Left ventricle myocardium inferior (tissue), 1 donor: Measurements from ENCODE around the gene DNM3. TPM values are rescaled to one million over a fixed set of nuclear protein-coding genes. Genes with fewer than 3 reads are reported as not detected.

Experiments used
- DNase-seq: peaks from one replicate; pipeline ENCODE4 v3.0.0-alpha.2; 2020
- H3K27ac ChIP-seq: fragments of 200-600 bp; replicated peaks from 2 replicates; pipeline ENCODE4 v1.8.0; 2021
- H3K27me3 ChIP-seq: fragments of 200-600 bp; 2 replicates; pipeline ENCODE4 v1.8.0; 2021; ENCODE audit warnings: low read depth
- H3K36me3 ChIP-seq: fragments of 200-600 bp; 2 replicates; pipeline ENCODE4 v1.8.0; 2021
- H3K4me1 ChIP-seq: fragments of 200-600 bp; 2 replicates; pipeline ENCODE4 v1.8.0; 2021
- H3K4me3 ChIP-seq: fragments of 200-600 bp; 2 replicates; pipeline ENCODE4 v1.8.0; 2021; ENCODE audit warnings: mild to moderate bottlenecking, moderate library complexity
- H3K9me3 ChIP-seq: fragments of 200-600 bp; replicated peaks from 2 replicates; pipeline ENCODE4 v1.8.0; 2021
- intact Hi-C: fragments of 100-400 bp; cut with micrococcal nuclease; formaldehyde crosslinking; loops from one replicate; pipeline ENCODE4 v1.11.0; 2022
- total RNA-seq: library from RNA; stranded (reverse); fragmentation: NEBNext Ultra II Directional; extraction: Animal tissue kit (Norgen Biotek cat#: 25700); gene quantifications from one replicate; pipeline ENCODE4 v1.2.1, GENCODE V29; 2021
- TF ChIP-seq, protein P1 (sequence below): fragments of 200-600 bp; IDR thresholded peaks from 2 replicates; pipeline ENCODE4 v1.8.0; 2021; ENCODE audit warnings: antibody characterized with exemption, mild to moderate bottlenecking, borderline replicate concordance
- donor health status: DM: no; HTN: yes; CAD: no; lungs with severe emphysema.

The DNM3 gene
- total RNA-seq, 1 donor from 2014 or later: 1.2 TPM

DNA sequence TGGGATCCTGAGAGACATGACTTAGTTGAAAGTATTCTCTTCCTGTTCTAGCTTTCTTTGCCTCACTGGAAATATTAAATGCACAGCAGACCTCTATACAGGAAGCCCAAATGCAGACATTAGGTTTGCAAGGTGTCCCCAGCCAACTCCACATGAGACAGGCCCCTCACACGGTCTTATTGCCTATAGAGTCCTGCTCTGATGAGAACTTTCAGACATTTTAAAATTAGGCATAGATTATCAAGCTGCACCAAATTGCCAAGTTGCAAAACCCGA is 327.2 kb downstream of the DNM3 start:
- no peaks in the 10 kb centered on the region for H3K27me3 ChIP-seq
- peak overlapping the region; percentile 74 for H3K27ac ChIP-seq
- H3K4me1 ChIP-seq: peaks cover 29% of the 10 kb centered on the region
- no peak overlapping the region for H3K4me3 ChIP-seq
- H3K36me3 ChIP-seq: no peaks in the 10 kb centered on the region
- H3K9me3 ChIP-seq: no peaks in the 10 kb centered on the region
- intact Hi-C loops: no loop called here
- TF ChIP-seq, protein P1, sequence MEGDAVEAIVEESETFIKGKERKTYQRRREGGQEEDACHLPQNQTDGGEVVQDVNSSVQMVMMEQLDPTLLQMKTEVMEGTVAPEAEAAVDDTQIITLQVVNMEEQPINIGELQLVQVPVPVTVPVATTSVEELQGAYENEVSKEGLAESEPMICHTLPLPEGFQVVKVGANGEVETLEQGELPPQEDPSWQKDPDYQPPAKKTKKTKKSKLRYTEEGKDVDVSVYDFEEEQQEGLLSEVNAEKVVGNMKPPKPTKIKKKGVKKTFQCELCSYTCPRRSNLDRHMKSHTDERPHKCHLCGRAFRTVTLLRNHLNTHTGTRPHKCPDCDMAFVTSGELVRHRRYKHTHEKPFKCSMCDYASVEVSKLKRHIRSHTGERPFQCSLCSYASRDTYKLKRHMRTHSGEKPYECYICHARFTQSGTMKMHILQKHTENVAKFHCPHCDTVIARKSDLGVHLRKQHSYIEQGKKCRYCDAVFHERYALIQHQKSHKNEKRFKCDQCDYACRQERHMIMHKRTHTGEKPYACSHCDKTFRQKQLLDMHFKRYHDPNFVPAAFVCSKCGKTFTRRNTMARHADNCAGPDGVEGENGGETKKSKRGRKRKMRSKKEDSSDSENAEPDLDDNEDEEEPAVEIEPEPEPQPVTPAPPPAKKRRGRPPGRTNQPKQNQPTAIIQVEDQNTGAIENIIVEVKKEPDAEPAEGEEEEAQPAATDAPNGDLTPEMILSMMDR: no peak
- no peak for DNase-seq

DNA sequence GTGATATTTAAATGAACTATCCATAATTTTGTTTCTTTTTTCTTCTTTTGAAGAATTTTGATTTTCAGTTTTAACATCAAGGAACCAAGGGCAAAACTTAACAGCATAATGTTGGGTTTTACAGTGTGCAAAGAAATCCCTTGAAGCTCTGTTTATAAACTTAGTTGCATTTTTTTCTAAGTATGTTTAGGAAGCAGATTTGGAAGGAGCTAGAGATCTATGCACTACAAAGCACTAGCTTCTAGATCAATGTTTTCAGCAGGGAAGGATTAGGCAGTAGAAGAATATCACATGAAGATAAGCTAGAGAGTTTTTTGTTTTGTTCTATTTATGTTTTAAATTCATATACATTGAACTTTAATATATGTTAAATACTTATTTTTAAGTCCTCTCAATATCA is 328.5 kb downstream of the DNM3 start:
- H3K4me3 ChIP-seq: no peak overlapping the region
- peaks cover 21% of the 10 kb centered on the region for H3K4me1 ChIP-seq
- H3K27me3 ChIP-seq: no peaks in the 10 kb centered on the region
- TF ChIP-seq, protein P1: no peak
- DNase-seq: no peak
- H3K9me3 ChIP-seq: no peaks in the 10 kb centered on the region
- H3K27ac ChIP-seq: no peak overlapping the region
- H3K36me3 ChIP-seq: no peaks in the 10 kb centered on the region
- intact Hi-C loops: no loop called here

DNA sequence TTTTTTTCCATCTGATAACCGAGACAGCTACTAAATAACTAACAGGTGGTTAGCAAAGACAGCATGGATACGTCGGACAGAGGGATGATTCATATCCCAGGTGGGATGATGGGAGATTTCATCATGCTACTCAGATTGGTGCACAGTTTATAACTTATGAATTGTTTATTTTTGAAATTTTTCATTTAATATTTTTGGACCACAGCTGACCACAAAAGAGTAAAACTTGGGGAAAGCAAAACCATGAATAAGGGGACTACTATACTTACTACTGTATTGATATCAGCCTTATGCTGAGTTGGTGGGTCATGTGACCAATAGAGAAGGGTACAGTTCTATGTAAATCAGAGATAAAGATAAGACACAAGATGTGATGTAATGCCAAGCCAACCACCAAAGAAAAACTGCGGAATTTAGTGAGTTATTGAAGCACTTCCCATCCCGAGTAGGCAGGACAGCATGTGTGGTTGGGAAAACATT is 331.1 kb downstream of the DNM3 start:
- Histone ChIP-seq H3K36me3 (no peaks in the 10 kb centered on the region), H3K9me3 (no peaks in the 10 kb centered on the region), H3K4me3 (no peak overlapping the region), H3K27me3 (no peaks in the 10 kb centered on the region), H3K4me1 (peaks cover 17% of the 10 kb centered on the region), H3K27ac (no peak overlapping the region)
- intact Hi-C loops: no loop called here
- TF ChIP-seq, protein P1: no peak
- DNase-seq: no peak

- Histone ChIP-seq H3K4me3 (no peak overlapping the region), H3K4me1 (peaks cover 23% of the 10 kb centered on the region), H3K36me3 (no peaks in the 10 kb centered on the region), H3K27ac (no peak overlapping the region), H3K27me3 (no peaks in the 10 kb centered on the region), H3K9me3 (no peaks in the 10 kb centered on the region)
- intact Hi-C loops: no loop called here
- TF ChIP-seq, protein P1: no peak
- no peak for DNase-seq
Measured at GRCh38 chr1:172176206-172176605, 334.9 kb downstream of the DNM3 start.

DNA sequence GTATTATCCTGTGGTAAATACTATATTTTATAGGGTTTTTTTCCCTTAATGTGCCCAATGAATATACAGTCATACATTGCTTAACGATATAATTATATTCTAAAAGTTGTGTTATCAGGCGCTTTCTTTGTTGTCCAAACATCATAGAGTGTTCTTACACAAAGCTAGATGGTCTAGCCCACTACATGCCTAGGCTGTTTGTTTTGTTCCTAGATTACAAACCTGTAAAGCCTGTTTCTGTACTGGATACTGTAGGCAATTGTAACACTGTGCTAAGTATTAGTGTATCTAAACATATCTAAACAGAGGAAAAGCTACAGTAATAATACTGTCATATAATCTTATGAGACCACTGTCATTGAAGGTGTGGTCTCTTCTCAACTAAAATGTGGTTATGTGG is 336.6 kb downstream of the DNM3 start:
- Histone ChIP-seq H3K27ac (no peak overlapping the region), H3K36me3 (no peaks in the 10 kb centered on the region), H3K9me3 (no peaks in the 10 kb centered on the region), H3K27me3 (no peaks in the 10 kb centered on the region), H3K4me3 (no peak overlapping the region), H3K4me1 (peaks cover 33% of the 10 kb centered on the region)
- DNase-seq: no peak
- TF ChIP-seq, protein P1: no peak
- intact Hi-C loops: no loop called here

DNA sequence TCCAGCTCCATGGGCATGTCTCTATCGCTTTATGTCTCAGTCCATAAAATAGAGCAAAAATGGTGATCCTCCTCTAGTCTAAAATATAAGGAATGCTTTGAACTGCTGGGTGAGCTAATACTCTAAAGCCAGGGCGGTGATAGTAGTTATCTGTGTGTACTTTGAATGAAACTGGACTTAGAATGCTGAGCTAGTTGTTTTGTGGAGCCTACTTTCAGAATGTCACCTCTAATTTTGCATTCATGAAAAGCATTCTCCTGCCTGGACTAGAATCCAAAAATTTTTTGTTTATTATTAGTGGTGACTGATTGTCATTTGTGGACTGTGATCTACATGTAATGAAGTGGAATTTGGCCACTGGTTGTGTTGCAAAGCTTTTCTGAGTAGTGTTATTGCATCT is 337.6 kb downstream of the DNM3 start:
- Histone ChIP-seq H3K4me1 (peaks cover 33% of the 10 kb centered on the region), H3K4me3 (no peak overlapping the region), H3K9me3 (no peaks in the 10 kb centered on the region), H3K27ac (no peak overlapping the region), H3K27me3 (no peaks in the 10 kb centered on the region), H3K36me3 (no peaks in the 10 kb centered on the region)
- intact Hi-C loops: no loop called here
- TF ChIP-seq, protein P1: no peak
- no peak for DNase-seq
